ENCODE results near the gene PDGFD. TPM values are rescaled to one million over a fixed set of nuclear protein-coding genes. Genes with fewer than 3 reads are reported as not detected.

Gene PDGFD
- total RNA-seq, 4 donors from 2014 or later = 4.4 to 7.2 (median 5.2) TPM

DNA sequence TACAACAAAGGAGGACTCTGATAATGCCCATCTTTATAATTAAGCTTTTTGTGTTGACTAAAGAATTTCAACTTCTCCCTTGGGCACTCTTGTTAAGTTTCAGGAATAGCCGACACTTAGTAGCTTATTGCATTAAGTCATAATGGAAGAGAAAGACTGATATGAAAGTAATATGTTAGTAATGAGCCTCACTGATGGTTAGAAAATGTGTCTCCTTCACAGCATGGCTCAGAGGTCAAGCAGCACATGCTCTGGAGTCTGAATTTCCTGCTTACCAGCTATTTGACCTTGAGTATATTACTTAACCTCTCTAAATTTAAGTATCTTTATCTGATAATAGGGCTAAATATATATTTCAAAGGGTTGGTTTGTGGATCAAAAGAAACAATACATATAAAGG lies 39.0 kb downstream of the PDGFD start:
- Histone ChIP-seq H3K9me3 (no peaks in the 10 kb centered on the region), H3K27me3 (no peaks in the 10 kb centered on the region), H3K4me3 (no peak overlapping the region), H3K4me1 (no peaks in the 10 kb centered on the region), H3K27ac (no peak overlapping the region), H3K36me3 (no peaks in the 10 kb centered on the region)
- no peak for TF ChIP-seq POLR2AphosphoS5 (IDR thresholded peaks at IDR 0.05)
- TF ChIP-seq POLR2A (IDR thresholded peaks at IDR 0.05) = no peak
- no peak for DNase-seq (ENCODE audit: low spot score in 2 of 2)
- WGBS = 35% methylated on average over 1 of the region's 1 CpG

GRCh38 chr11:104122836-104123235 lies 41.1 kb downstream of the PDGFD start:
- Histone ChIP-seq H3K27ac (no peak overlapping the region), H3K4me3 (no peak overlapping the region), H3K36me3 (no peaks in the 10 kb centered on the region), H3K9me3 (no peaks in the 10 kb centered on the region), H3K4me1 (no peaks in the 10 kb centered on the region), H3K27me3 (no peaks in the 10 kb centered on the region)
- TF ChIP-seq, protein P1, sequence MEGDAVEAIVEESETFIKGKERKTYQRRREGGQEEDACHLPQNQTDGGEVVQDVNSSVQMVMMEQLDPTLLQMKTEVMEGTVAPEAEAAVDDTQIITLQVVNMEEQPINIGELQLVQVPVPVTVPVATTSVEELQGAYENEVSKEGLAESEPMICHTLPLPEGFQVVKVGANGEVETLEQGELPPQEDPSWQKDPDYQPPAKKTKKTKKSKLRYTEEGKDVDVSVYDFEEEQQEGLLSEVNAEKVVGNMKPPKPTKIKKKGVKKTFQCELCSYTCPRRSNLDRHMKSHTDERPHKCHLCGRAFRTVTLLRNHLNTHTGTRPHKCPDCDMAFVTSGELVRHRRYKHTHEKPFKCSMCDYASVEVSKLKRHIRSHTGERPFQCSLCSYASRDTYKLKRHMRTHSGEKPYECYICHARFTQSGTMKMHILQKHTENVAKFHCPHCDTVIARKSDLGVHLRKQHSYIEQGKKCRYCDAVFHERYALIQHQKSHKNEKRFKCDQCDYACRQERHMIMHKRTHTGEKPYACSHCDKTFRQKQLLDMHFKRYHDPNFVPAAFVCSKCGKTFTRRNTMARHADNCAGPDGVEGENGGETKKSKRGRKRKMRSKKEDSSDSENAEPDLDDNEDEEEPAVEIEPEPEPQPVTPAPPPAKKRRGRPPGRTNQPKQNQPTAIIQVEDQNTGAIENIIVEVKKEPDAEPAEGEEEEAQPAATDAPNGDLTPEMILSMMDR (IDR thresholded peaks at IDR 0.05) = no peak
- TF ChIP-seq EP300 (IDR thresholded peaks at IDR 0.05) (no peak), POLR2A (IDR thresholded peaks at IDR 0.05) (no peak), POLR2AphosphoS5 (IDR thresholded peaks at IDR 0.05) (no peak)
- DNase-seq (ENCODE audit: low spot score in 2 of 2) = no peak
- WGBS = 73% methylated on average over 2 of the region's 2 CpGs

GRCh38 chr11:104122011-104122635 lies 41.8 kb downstream of the PDGFD start:
- Histone ChIP-seq H3K27ac (no peak overlapping the region), H3K9me3 (no peaks in the 10 kb centered on the region), H3K36me3 (no peaks in the 10 kb centered on the region), H3K4me1 (no peaks in the 10 kb centered on the region), H3K4me3 (no peak overlapping the region), H3K27me3 (no peaks in the 10 kb centered on the region)
- no peak for DNase-seq (ENCODE audit: low spot score in 2 of 2)
- TF ChIP-seq, protein P1 (IDR thresholded peaks at IDR 0.05) = no peak
- TF ChIP-seq EP300 (IDR thresholded peaks at IDR 0.05) (no peak), POLR2AphosphoS5 (IDR thresholded peaks at IDR 0.05) (no peak), POLR2A (IDR thresholded peaks at IDR 0.05) (no peak)

GRCh38 chr11:104120493-104121137 lies 43.3 kb downstream of the PDGFD start:
- H3K27ac ChIP-seq = no peak overlapping the region
- H3K4me1 ChIP-seq = no peaks in the 10 kb centered on the region
- H3K27me3 ChIP-seq = no peaks in the 10 kb centered on the region
- H3K9me3 ChIP-seq = no peaks in the 10 kb centered on the region
- TF ChIP-seq POLR2AphosphoS5 (IDR thresholded peaks at IDR 0.05) (no peak), POLR2A (IDR thresholded peaks at IDR 0.05) (no peak), EP300 (IDR thresholded peaks at IDR 0.05) (no peak)
- TF ChIP-seq, protein P1 (IDR thresholded peaks at IDR 0.05) = no peak
- WGBS = 78% methylated on average over 4 of the region's 4 CpGs
- no peak overlapping the region for H3K4me3 ChIP-seq
- no peak for DNase-seq (ENCODE audit: low spot score in 2 of 2)
- no peaks in the 10 kb centered on the region for H3K36me3 ChIP-seq

GRCh38 chr11:104118105-104118744 lies 45.7 kb downstream of the PDGFD start:
- WGBS = 93% methylated on average over 1 of the region's 1 CpG
- TF ChIP-seq EP300 (IDR thresholded peaks at IDR 0.05) (no peak), POLR2AphosphoS5 (IDR thresholded peaks at IDR 0.05) (no peak), POLR2A (IDR thresholded peaks at IDR 0.05) (no peak)
- TF ChIP-seq, protein P1 (IDR thresholded peaks at IDR 0.05) = no peak
- Histone ChIP-seq H3K9me3 (no peaks in the 10 kb centered on the region), H3K36me3 (no peaks in the 10 kb centered on the region), H3K4me1 (no peaks in the 10 kb centered on the region), H3K4me3 (no peak overlapping the region), H3K27me3 (no peaks in the 10 kb centered on the region), H3K27ac (no peak overlapping the region)
- no peak for DNase-seq (ENCODE audit: low spot score in 2 of 2)
